ENCODE data around the gene CERS5. TPM values are rescaled to one million over a fixed set of nuclear protein-coding genes. Genes with fewer than 3 reads are reported as not detected.
A peak's percentile ranks its signal among the peaks of the same experiment; 100 is the strongest.

CERS5 gene
- total RNA-seq, 2 donors from 2014 or later = 72.0 to 77.6 TPM

- H3K36me3 Mint-ChIP-seq (ENCODE audit: low read depth) = peaks cover 95% of the 10 kb centered on the region
- ATAC-seq (replicated peaks) = no peak
- H3K27me3 Mint-ChIP-seq = no peaks in the 10 kb centered on the region
- no peaks in the 10 kb centered on the region for H3K9me3 Mint-ChIP-seq
- H3K4me1 Mint-ChIP-seq = peaks cover 5% of the 10 kb centered on the region
- no peak overlapping the region for H3K27ac Mint-ChIP-seq
- no peak overlapping the region for H3K4me3 Mint-ChIP-seq
Measured at GRCh38 chr12:50195832-50196231, 28.7 kb upstream of the CERS5 start.

DNA sequence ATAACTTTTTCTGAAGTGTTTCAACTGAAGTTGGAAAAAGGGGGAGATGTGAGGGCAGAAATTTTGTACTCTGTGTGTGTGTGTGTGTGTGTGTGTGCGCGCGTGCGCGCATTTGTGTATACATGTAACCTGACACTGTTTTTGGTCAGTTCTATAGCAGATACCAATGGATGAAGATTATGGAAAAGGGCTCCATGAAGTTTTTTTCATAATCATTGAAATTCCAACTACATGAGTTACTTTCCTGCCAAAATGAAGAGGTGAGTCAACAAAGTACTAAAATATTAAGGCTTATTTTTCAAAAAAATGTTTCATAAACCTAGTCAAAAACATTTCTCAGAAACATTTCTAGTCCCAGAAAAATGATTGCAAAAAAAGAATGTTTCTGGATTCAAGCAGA is 25.7 kb upstream of the CERS5 start:
- ATAC-seq (replicated peaks) = no peak
- Mint-ChIP-seq H3K9me3 (no peaks in the 10 kb centered on the region), H3K4me3 (no peak overlapping the region), H3K27ac (no peak overlapping the region), H3K27me3 (no peaks in the 10 kb centered on the region), H3K4me1 (peaks cover 11% of the 10 kb centered on the region), H3K36me3 (ENCODE audit: low read depth) (peaks cover 87% of the 10 kb centered on the region)

- no peaks in the 10 kb centered on the region for H3K9me3 Mint-ChIP-seq
- no peak overlapping the region for H3K4me3 Mint-ChIP-seq
- H3K4me1 Mint-ChIP-seq = peaks cover 16% of the 10 kb centered on the region
- no peak for ATAC-seq (replicated peaks)
- no peaks in the 10 kb centered on the region for H3K27me3 Mint-ChIP-seq
- no peak overlapping the region for H3K27ac Mint-ChIP-seq
- H3K36me3 Mint-ChIP-seq (ENCODE audit: low read depth) = peaks cover 82% of the 10 kb centered on the region
Measured at GRCh38 chr12:50192236-50192635, 25.1 kb upstream of the CERS5 start.

DNA sequence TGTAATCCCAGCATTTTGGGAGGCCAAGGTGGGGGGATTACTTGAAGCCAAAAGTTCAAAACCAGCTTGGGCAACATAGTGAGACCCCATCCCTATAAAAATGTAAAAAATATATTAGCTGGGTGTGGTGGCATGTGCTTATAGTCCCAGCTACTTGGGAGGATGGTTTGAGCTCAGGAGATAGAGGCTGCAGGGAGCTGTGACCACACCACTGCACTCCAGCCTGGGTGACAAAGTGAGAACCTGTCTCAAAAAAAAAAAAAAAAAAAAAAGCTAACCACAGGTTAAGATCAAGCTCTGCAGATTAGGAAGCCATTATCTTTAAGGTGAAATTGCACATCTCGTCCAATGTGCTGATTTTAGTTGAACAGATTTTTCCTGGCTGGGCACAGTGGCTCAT is 23.7 kb upstream of the CERS5 start:
- peaks cover 75% of the 10 kb centered on the region for H3K36me3 Mint-ChIP-seq (ENCODE audit: low read depth)
- H3K27me3 Mint-ChIP-seq = no peaks in the 10 kb centered on the region
- H3K4me3 Mint-ChIP-seq = no peak overlapping the region
- ATAC-seq (replicated peaks) = no peak
- no peak overlapping the region for H3K27ac Mint-ChIP-seq
- no peaks in the 10 kb centered on the region for H3K9me3 Mint-ChIP-seq
- H3K4me1 Mint-ChIP-seq = peaks cover 29% of the 10 kb centered on the region

DNA sequence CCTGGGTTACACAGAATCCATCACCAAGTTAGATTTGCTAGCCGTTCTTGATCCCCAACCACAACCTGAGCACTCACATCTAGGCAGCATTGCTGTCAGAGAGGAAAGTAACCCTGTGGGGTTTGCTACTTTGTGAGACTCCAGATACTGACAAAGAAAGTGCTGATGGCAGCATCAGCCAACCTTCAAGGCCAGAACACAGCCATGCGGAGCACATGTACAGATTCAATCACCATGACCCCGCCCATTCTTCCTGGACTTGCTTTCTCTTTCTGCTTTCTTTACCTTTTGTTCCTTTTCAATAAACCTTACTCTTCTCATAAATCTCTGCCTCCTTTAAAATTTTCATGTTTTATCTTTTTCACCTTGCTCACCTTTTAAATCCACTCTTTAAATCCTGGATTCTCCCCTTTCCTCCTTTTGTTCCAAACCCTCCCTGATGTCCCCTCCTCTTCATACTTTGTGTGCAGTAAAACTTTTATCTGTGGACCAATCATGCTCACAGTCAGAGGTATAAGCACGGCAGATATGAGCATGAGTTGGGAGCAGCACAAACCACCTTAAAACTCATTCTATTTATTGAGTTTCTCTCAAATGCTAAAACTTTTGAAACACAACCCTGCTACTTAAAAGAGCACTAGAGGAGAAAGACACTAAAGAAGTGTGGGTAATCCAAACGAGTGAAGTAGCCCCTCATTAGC is 21.9 kb upstream of the CERS5 start:
- ATAC-seq (replicated peaks) = peak; percentile 57
- Mint-ChIP-seq H3K36me3 (ENCODE audit: low read depth) (peaks cover 71% of the 10 kb centered on the region), H3K4me1 (peaks cover 39% of the 10 kb centered on the region), H3K4me3 (peak overlapping the region; percentile 78), H3K9me3 (no peaks in the 10 kb centered on the region), H3K27me3 (no peaks in the 10 kb centered on the region), H3K27ac (peak overlapping the region; percentile 85)

DNA sequence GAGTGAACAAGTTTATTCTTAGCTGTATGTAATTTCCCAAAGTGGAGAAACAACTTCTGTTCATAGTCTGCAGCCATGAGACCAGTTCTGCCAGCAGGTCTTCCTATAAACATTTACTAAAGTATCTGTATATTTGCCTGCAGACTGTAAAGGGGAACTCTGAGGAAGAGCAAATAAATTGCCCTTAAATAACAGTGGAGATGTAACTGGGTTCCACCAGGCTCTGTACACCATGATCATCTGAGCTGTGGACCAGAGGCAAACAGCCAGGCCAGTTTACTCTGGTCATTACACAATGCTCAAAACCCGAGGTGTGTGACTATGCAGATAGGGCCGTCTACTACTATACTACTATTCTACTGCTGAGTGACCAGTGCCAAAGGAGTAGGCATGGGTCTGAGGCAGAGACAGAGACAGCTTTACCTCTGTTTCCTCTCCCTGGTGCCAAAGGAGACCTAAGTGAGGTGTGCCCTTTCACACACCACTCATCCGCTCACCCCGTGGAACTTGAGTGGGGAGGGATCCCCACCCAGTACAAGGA is 21.1 kb upstream of the CERS5 start:
- H3K4me1 Mint-ChIP-seq = peaks cover 39% of the 10 kb centered on the region
- peak overlapping the region; percentile 78 for H3K4me3 Mint-ChIP-seq
- no peaks in the 10 kb centered on the region for H3K9me3 Mint-ChIP-seq
- no peak for ATAC-seq (replicated peaks)
- H3K27ac Mint-ChIP-seq = peak overlapping the region; percentile 85
- peaks cover 73% of the 10 kb centered on the region for H3K36me3 Mint-ChIP-seq (ENCODE audit: low read depth)
- H3K27me3 Mint-ChIP-seq = no peaks in the 10 kb centered on the region

DNA sequence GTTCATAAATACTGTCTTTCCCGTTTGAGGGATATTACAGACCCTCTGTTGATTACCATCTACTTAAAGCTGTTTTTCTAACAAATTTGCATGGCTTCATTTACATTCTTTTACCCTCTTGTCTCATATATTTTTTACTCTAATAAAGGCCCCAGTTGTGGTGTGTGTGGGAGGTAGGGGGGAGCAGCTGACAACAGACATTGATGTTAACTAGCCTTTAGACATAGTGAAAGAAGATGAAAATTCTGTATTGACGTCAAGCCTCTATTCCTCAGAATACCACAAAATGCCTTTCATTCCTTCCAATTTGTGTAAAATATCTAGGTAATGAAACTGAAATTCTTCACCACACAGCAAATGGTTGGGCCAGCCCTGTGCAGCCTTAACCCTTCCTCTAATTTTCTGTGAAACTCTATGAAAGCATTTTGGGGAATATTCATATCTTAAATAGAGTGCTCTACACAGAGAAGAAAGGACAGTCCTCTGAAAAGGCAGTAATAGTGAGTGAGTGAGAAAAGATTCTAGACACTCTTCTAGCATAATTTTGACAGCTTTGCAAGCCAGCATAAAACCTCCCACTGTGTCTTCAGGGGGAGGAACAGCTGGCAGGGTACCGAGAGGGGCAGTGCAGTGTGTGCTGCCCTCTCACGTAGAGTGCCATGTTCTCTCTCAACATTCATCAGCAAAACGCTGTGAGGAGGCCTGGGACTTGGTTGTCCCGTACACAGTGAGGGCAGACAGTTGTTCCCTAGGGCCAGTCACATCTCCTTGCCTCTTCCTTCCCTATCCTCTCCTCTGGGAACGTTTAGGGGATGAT is 20.1 kb upstream of the CERS5 start:
- ATAC-seq (replicated peaks) = peak; percentile 77
- peaks cover 74% of the 10 kb centered on the region for H3K36me3 Mint-ChIP-seq (ENCODE audit: low read depth)
- H3K9me3 Mint-ChIP-seq = no peaks in the 10 kb centered on the region
- H3K27me3 Mint-ChIP-seq = no peaks in the 10 kb centered on the region
- H3K4me3 Mint-ChIP-seq = peak overlapping the region; percentile 78
- H3K27ac Mint-ChIP-seq = peak overlapping the region; percentile 85
- peaks cover 39% of the 10 kb centered on the region for H3K4me1 Mint-ChIP-seq

GRCh38 chr12:50186681-50187080 is 19.5 kb upstream of the CERS5 start:
- ATAC-seq (replicated peaks) = peak; percentile 40
- Mint-ChIP-seq H3K36me3 (ENCODE audit: low read depth) (peaks cover 74% of the 10 kb centered on the region), H3K9me3 (no peaks in the 10 kb centered on the region), H3K4me3 (peak overlapping the region; percentile 78), H3K4me1 (peaks cover 39% of the 10 kb centered on the region), H3K27ac (peak overlapping the region; percentile 85), H3K27me3 (no peaks in the 10 kb centered on the region)

GRCh38 chr12:50185970-50186663 is 18.9 kb upstream of the CERS5 start:
- Mint-ChIP-seq H3K9me3 (no peaks in the 10 kb centered on the region), H3K4me3 (peak overlapping the region; percentile 78), H3K4me1 (peaks cover 39% of the 10 kb centered on the region), H3K36me3 (ENCODE audit: low read depth) (peaks cover 74% of the 10 kb centered on the region), H3K27me3 (no peaks in the 10 kb centered on the region), H3K27ac (peak overlapping the region; percentile 85)
- no peak for ATAC-seq (replicated peaks)

- Mint-ChIP-seq H3K27me3 (no peaks in the 10 kb centered on the region), H3K4me3 (peak overlapping the region; percentile 78), H3K36me3 (ENCODE audit: low read depth) (peaks cover 75% of the 10 kb centered on the region), H3K4me1 (peaks cover 39% of the 10 kb centered on the region), H3K9me3 (no peaks in the 10 kb centered on the region), H3K27ac (peak overlapping the region; percentile 85)
- ATAC-seq (replicated peaks) = no peak
Measured at GRCh38 chr12:50185301-50185895, 18.2 kb upstream of the CERS5 start.

DNA sequence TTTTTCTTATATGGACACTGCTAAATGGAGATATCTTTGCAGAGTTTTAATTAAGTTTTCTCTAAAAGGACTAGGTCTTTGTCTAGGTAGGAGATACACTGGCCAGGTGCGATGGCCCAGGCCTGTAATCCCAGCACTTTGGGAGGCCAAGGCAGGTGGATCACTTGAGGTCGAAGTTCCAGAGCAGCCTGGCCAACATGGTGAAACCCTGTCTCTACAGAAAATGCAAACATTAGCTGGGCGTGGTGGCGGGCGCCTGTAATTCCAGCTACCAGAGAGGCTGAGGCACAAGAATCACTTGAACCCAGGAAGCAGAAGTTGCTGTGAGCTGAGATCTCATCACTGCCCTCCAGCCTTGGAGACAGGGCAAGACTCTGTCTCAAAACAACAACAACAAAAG is 17.1 kb upstream of the CERS5 start:
- Mint-ChIP-seq H3K4me3 (peak overlapping the region; percentile 78), H3K4me1 (peaks cover 38% of the 10 kb centered on the region), H3K9me3 (no peaks in the 10 kb centered on the region), H3K27ac (peak overlapping the region; percentile 85), H3K36me3 (ENCODE audit: low read depth) (peaks cover 75% of the 10 kb centered on the region), H3K27me3 (no peaks in the 10 kb centered on the region)
- no peak for ATAC-seq (replicated peaks)

GRCh38 chr12:50182461-50182860 is 15.3 kb upstream of the CERS5 start:
- ATAC-seq (replicated peaks) = no peak
- no peaks in the 10 kb centered on the region for H3K27me3 Mint-ChIP-seq
- peaks cover 85% of the 10 kb centered on the region for H3K36me3 Mint-ChIP-seq (ENCODE audit: low read depth)
- peak overlapping the region; percentile 36 for H3K27ac Mint-ChIP-seq
- H3K9me3 Mint-ChIP-seq = no peaks in the 10 kb centered on the region
- H3K4me1 Mint-ChIP-seq = peaks cover 25% of the 10 kb centered on the region
- H3K4me3 Mint-ChIP-seq = no peak overlapping the region

- Mint-ChIP-seq H3K9me3 (no peaks in the 10 kb centered on the region), H3K27me3 (no peaks in the 10 kb centered on the region), H3K36me3 (ENCODE audit: low read depth) (peaks cover 86% of the 10 kb centered on the region), H3K27ac (peak overlapping the region; percentile 36), H3K4me1 (peaks cover 18% of the 10 kb centered on the region), H3K4me3 (no peak overlapping the region)
- ATAC-seq (replicated peaks) = no peak
Measured at GRCh38 chr12:50181691-50182090, 14.5 kb upstream of the CERS5 start.

- no peak overlapping the region for H3K27ac Mint-ChIP-seq
- H3K4me3 Mint-ChIP-seq = no peak overlapping the region
- no peak for ATAC-seq (replicated peaks)
- no peaks in the 10 kb centered on the region for H3K9me3 Mint-ChIP-seq
- H3K36me3 Mint-ChIP-seq (ENCODE audit: low read depth) = peaks cover 55% of the 10 kb centered on the region
- H3K4me1 Mint-ChIP-seq = no peaks in the 10 kb centered on the region
- no peaks in the 10 kb centered on the region for H3K27me3 Mint-ChIP-seq
Measured at GRCh38 chr12:50175716-50176026, 8.5 kb upstream of the CERS5 start.

All from activated T-helper 17 cell treated with anti-CD3 and anti-CD28 coated beads, Interleukin-2, amount 50 U/mL, for 72 hours (primary cell).